ENCODE results near the gene C1orf53.

- TF ChIP-seq CREM (CRISPR knock-in tag; IDR thresholded peaks at IDR 0.05) (no peak), CTCF (IDR thresholded peaks at IDR 0.05) (no peak), CDX4 (CRISPR knock-in tag; IDR thresholded peaks at IDR 0.05; ENCODE audit: borderline replicate concordance) (no peak), USF1 (CRISPR knock-in tag; IDR thresholded peaks at IDR 0.05) (no peak), ZNF317 (CRISPR knock-in tag; IDR thresholded peaks at IDR 0.05; ENCODE audit: borderline replicate concordance, low read depth) (no peak)
Measured at GRCh38 chr1:197914510-197914909, 12.1 kb downstream of the C1orf53 start.

Data from WTC11 (cell line).